ENCODE data around the gene OR10H2.

OR10H2 gene

GRCh38 chr19:15717809-15718208 is 10.0 kb upstream of the OR10H2 start:
- Histone ChIP-seq H3K4me3 (ENCODE audit: low read depth, low read length) (no peak overlapping the region), H3K27ac (ENCODE audit: extremely low read depth, low read depth, low read length) (no peak overlapping the region), H3K36me3 (ENCODE audit: control insufficient read depth in 2 of 2, insufficient read depth in 1 of 2, low read length in 2 of 2) (no peaks in the 10 kb centered on the region), H3K4me1 (ENCODE audit: control insufficient read depth, insufficient read depth, low read length) (no peaks in the 10 kb centered on the region), H3K9me3 (ENCODE audit: control insufficient read depth, insufficient read depth, low read depth, low read length) (no peaks in the 10 kb centered on the region)
- no peak for TF ChIP-seq ZNF670 (tag by site-specific recombination; IDR thresholded peaks at IDR 0.05; ENCODE audit: low read depth)
- TF ChIP-seq REST (tag by site-specific recombination; IDR thresholded peaks at IDR 0.05), result peak; percentile 88
- ChIA-PET CTCF (interaction anchor here (0.6 kb wide), 1 partner anchor 1031 kb away, joined by 3 read pairs; no protein-coding TSS in a partner anchor), POLR2A (no interaction called here)

- ChIA-PET POLR2A (no interaction called here), CTCF (no interaction called here)
- no peaks in the 10 kb centered on the region for H3K4me1 ChIP-seq (ENCODE audit: control insufficient read depth, insufficient read depth, low read length)
- no peak for TF ChIP-seq ZNF223 (tag by site-specific recombination; IDR thresholded peaks at IDR 0.05)
- TF ChIP-seq ZNF148 (tag by site-specific recombination; IDR thresholded peaks at IDR 0.05; ENCODE audit: borderline replicate concordance), result no peak
- TF ChIP-seq BCL11B (tag by site-specific recombination; IDR thresholded peaks at IDR 0.05; ENCODE audit: low read depth), result no peak
- H3K9me3 ChIP-seq (ENCODE audit: control insufficient read depth, insufficient read depth, low read depth, low read length), result no peaks in the 10 kb centered on the region
- no peak overlapping the region for H3K4me3 ChIP-seq (ENCODE audit: low read depth, low read length)
- no peak overlapping the region for H3K27ac ChIP-seq (ENCODE audit: extremely low read depth, low read depth, low read length)
- H3K36me3 ChIP-seq (ENCODE audit: control insufficient read depth in 2 of 2, insufficient read depth in 1 of 2, low read length in 2 of 2), result no peaks in the 10 kb centered on the region
These were observed 6.6 kb upstream of the OR10H2 start for GRCh38 chr19:15721268-15721667.

- no peak overlapping the region for H3K27ac ChIP-seq (ENCODE audit: extremely low read depth, low read depth, low read length)
- H3K9me3 ChIP-seq (ENCODE audit: control insufficient read depth, insufficient read depth, low read depth, low read length), result no peaks in the 10 kb centered on the region
- H3K4me3 ChIP-seq (ENCODE audit: low read depth, low read length), result no peak overlapping the region
- POLR2A ChIA-PET, result no interaction called here
- H3K4me1 ChIP-seq (ENCODE audit: control insufficient read depth, insufficient read depth, low read length), result no peaks in the 10 kb centered on the region
- CTCF ChIA-PET, result no interaction called here
- TF ChIP-seq ZNF350 (tag by site-specific recombination; IDR thresholded peaks at IDR 0.05) (no peak), OVOL3 (tag by site-specific recombination; IDR thresholded peaks at IDR 0.05) (no peak), ZNF558 (tag by site-specific recombination; IDR thresholded peaks at IDR 0.05) (no peak), ZNF785 (tag by site-specific recombination; IDR thresholded peaks at IDR 0.05) (no peak), ZNF362 (tag by site-specific recombination; IDR thresholded peaks at IDR 0.05) (no peak), ZIC2 (tag by site-specific recombination; IDR thresholded peaks at IDR 0.05) (no peak), ZNF148 (tag by site-specific recombination; IDR thresholded peaks at IDR 0.05; ENCODE audit: borderline replicate concordance) (no peak), ZBTB10 (tag by site-specific recombination; IDR thresholded peaks at IDR 0.05) (no peak), ZNF223 (tag by site-specific recombination; IDR thresholded peaks at IDR 0.05) (no peak), ZNF488 (tag by site-specific recombination; IDR thresholded peaks at IDR 0.05) (no peak), ZNF704 (tag by site-specific recombination; IDR thresholded peaks at IDR 0.05) (no peak)
- no peaks in the 10 kb centered on the region for H3K36me3 ChIP-seq (ENCODE audit: control insufficient read depth in 2 of 2, insufficient read depth in 1 of 2, low read length in 2 of 2)
These were observed 4.9 kb upstream of the OR10H2 start for GRCh38 chr19:15722956-15723355.
